Trophoblast cell (in vitro differentiated cells and primary cell): ENCODE measurements around the gene CIB4.

Experiments
- DNase-seq, 2 donors: peaks; one replicate each; pipeline ENCODE4 v3.0.0-alpha.2; 2016
- H2AFZ ChIP-seq: 2 replicates; pipeline ENCODE4 v1.6.1; 2013; ENCODE audit warnings: low read length, moderate library complexity, mild to moderate bottlenecking; ENCODE audit not compliant: insufficient read depth, poor library complexity
- H2AK5ac ChIP-seq: 2 replicates; pipeline ENCODE4 v1.6.1; 2013; ENCODE audit warnings: mild to moderate bottlenecking, low read length
- H2BK120ac ChIP-seq: 2 replicates; pipeline ENCODE4 v1.6.1; 2013; ENCODE audit warnings: low read length, mild to moderate bottlenecking, moderate library complexity; ENCODE audit not compliant: insufficient read depth, poor library complexity
- H2BK12ac ChIP-seq: 2 replicates; pipeline ENCODE4 v1.6.1; 2013; ENCODE audit warnings: mild to moderate bottlenecking, low read length, moderate library complexity
- H2BK5ac ChIP-seq: 2 replicates; pipeline ENCODE4 v1.6.1; 2013; ENCODE audit warnings: low read length, low read depth, moderate library complexity, mild to moderate bottlenecking; ENCODE audit not compliant: poor library complexity
- H3K14ac ChIP-seq: 2 replicates; pipeline ENCODE4 v1.6.1; 2013; ENCODE audit warnings: mild to moderate bottlenecking, low read length
- H3K18ac ChIP-seq: 2 replicates; pipeline ENCODE4 v1.6.1; 2013; ENCODE audit warnings: mild to moderate bottlenecking, low read length
- H3K23ac ChIP-seq: 2 replicates; pipeline ENCODE4 v1.6.1; 2013; ENCODE audit warnings: low read length
- H3K27ac ChIP-seq: 2 replicates; pipeline ENCODE4 v1.5.1; 2013; ENCODE audit warnings: low read depth, mild to moderate bottlenecking, inconsistent platforms, low read length, moderate library complexity
- H3K27me3 ChIP-seq: 2 replicates; pipeline ENCODE4 v1.6.1; 2013; ENCODE audit warnings: inconsistent platforms, mild to moderate bottlenecking, low read length, moderate library complexity; ENCODE audit not compliant: insufficient read depth
- H3K36me3 ChIP-seq, 2 experiments: 1 replicate in 1 of 2; 2 replicates in 1 of 2; pipeline ENCODE4 v1.6.1; 2013; ENCODE audit warnings: low read length in 2 of 2, mild to moderate bottlenecking in 2 of 2, moderate library complexity in 1 of 2; ENCODE audit not compliant: insufficient read depth in 2 of 2, control insufficient read depth in 1 of 2
- H3K4ac ChIP-seq: 2 replicates; pipeline ENCODE4 v1.6.1; 2013; ENCODE audit warnings: low read depth, mild to moderate bottlenecking, low read length, moderate library complexity
- H3K4me1 ChIP-seq, 2 experiments: 1 replicate in 1 of 2; 2 replicates in 1 of 2; pipeline ENCODE4 v1.6.1; 2013; ENCODE audit warnings: low read length in 2 of 2, mild to moderate bottlenecking in 2 of 2, moderate library complexity in 1 of 2; ENCODE audit not compliant: insufficient read depth in 2 of 2, control insufficient read depth in 1 of 2
- H3K4me2 ChIP-seq: 2 replicates; pipeline ENCODE4 v1.6.1; 2013; ENCODE audit warnings: inconsistent platforms, mild to moderate bottlenecking, low read length, moderate library complexity
- H3K4me3 ChIP-seq: 2 replicates; pipeline ENCODE4 v1.5.1; 2013; ENCODE audit warnings: mild to moderate bottlenecking, low read depth, low read length, inconsistent platforms
- H3K79me1 ChIP-seq: one replicate; pipeline ENCODE4 v1.6.1; 2013; ENCODE audit warnings: low read length
- H3K79me2 ChIP-seq: 2 replicates; pipeline ENCODE4 v1.6.1; 2013; ENCODE audit warnings: low read length, mild to moderate bottlenecking; ENCODE audit not compliant: control insufficient read depth, insufficient read depth, poor library complexity
- H3K9ac ChIP-seq: 2 replicates; pipeline ENCODE4 v1.6.1; 2013; ENCODE audit warnings: mild to moderate bottlenecking, low read length
- H3K9me3 ChIP-seq: 2 replicates; pipeline ENCODE4 v1.6.1; 2013; ENCODE audit warnings: low read depth, mild to moderate bottlenecking, control low read depth, inconsistent platforms, low read length; ENCODE audit not compliant: insufficient read depth
- H4K12ac ChIP-seq: 2 replicates; pipeline ENCODE4 v1.6.1; 2013; ENCODE audit warnings: low read depth, mild to moderate bottlenecking, low read length, moderate library complexity
- H4K8ac ChIP-seq: 2 replicates; pipeline ENCODE4 v1.6.1; 2013; ENCODE audit warnings: low read depth, mild to moderate bottlenecking, low read length, moderate library complexity
- H4K91ac ChIP-seq: one replicate; pipeline ENCODE4 v1.6.1; 2013; ENCODE audit warnings: low read depth, mild to moderate bottlenecking, low read length, moderate library complexity
- WGBS: extraction: QIAGEN DNeasy Blood & Tissue Kit; methylation state at CpG from one replicate; pipeline ENCODE4 v1.1.7; 2013; ENCODE audit warnings: missing lambda C conversion rate; ENCODE audit not compliant: insufficient read length, insufficient coverage; ENCODE audit errors: extremely low coverage; 5-methylcytosine and 5-hydroxymethylcytosine counted together

CIB4 gene

GRCh38 chr2:26590508-26590907, 50.7 kb downstream of the CIB4 start:
- H3K14ac ChIP-seq = no peak overlapping the region
- H3K4me3 ChIP-seq = no peak overlapping the region
- no peak for DNase-seq
- no peaks in the 10 kb centered on the region for H3K79me2 ChIP-seq
- H3K18ac ChIP-seq = no peak overlapping the region
- H3K9me3 ChIP-seq = no peaks in the 10 kb centered on the region
- no peak overlapping the region for H2BK5ac ChIP-seq
- H2AK5ac ChIP-seq = no peak overlapping the region
- H2AFZ ChIP-seq = no peak overlapping the region
- no peaks in the 10 kb centered on the region for H3K36me3 ChIP-seq
- H4K91ac ChIP-seq = no peak overlapping the region
- no peak overlapping the region for H3K4ac ChIP-seq
- H4K12ac ChIP-seq = no peak overlapping the region
- H2BK12ac ChIP-seq = no peak overlapping the region
- no peak overlapping the region for H4K8ac ChIP-seq
- no peak overlapping the region for H3K9ac ChIP-seq
- H3K4me1 ChIP-seq = no peaks in the 10 kb centered on the region
- no peak overlapping the region for H3K27ac ChIP-seq
- no peak overlapping the region for H3K23ac ChIP-seq
- H3K4me2 ChIP-seq = no peak overlapping the region
- no peaks in the 10 kb centered on the region for H3K79me1 ChIP-seq
- no peak overlapping the region for H2BK120ac ChIP-seq
- no CpG with 5 or more reads among the region's 6 CpGs for WGBS
- H3K27me3 ChIP-seq = peaks cover 2% of the 10 kb centered on the region

- Histone ChIP-seq H3K9me3 (peaks cover 2% of the 10 kb centered on the region), H4K91ac (no peak overlapping the region), H2AK5ac (no peak overlapping the region), H3K4me2 (no peak overlapping the region), H3K4me3 (no peak overlapping the region), H2BK12ac (no peak overlapping the region), H3K27ac (no peak overlapping the region), H3K18ac (no peak overlapping the region), H3K9ac (no peak overlapping the region), H3K23ac (no peak overlapping the region), H3K79me2 (no peaks in the 10 kb centered on the region), H3K36me3 (no peaks in the 10 kb centered on the region), H4K8ac (no peak overlapping the region), H3K79me1 (no peaks in the 10 kb centered on the region), H3K4me1 (no peaks in the 10 kb centered on the region), H4K12ac (no peak overlapping the region), H2AFZ (no peak overlapping the region), H2BK5ac (no peak overlapping the region), H2BK120ac (no peak overlapping the region), H3K27me3 (peaks cover 2% of the 10 kb centered on the region), H3K4ac (no peak overlapping the region), H3K14ac (no peak overlapping the region)
- no peak for DNase-seq
- WGBS = no CpG with 5 or more reads among the region's 6 CpGs
Measured at GRCh38 chr2:26588576-26588975, 52.6 kb downstream of the CIB4 start.

- WGBS = no CpG with 5 or more reads among the region's 5 CpGs
- Histone ChIP-seq H3K9ac (no peak overlapping the region), H3K4ac (no peak overlapping the region), H3K79me2 (no peaks in the 10 kb centered on the region), H3K14ac (no peak overlapping the region), H2BK12ac (no peak overlapping the region), H3K4me2 (no peak overlapping the region), H4K12ac (no peak overlapping the region), H3K4me1 (no peaks in the 10 kb centered on the region), H3K27ac (no peak overlapping the region), H2AFZ (no peak overlapping the region), H2BK5ac (no peak overlapping the region), H3K18ac (no peak overlapping the region), H4K91ac (no peak overlapping the region), H2BK120ac (no peak overlapping the region), H2AK5ac (no peak overlapping the region), H3K36me3 (no peaks in the 10 kb centered on the region), H3K9me3 (peaks cover 2% of the 10 kb centered on the region), H3K79me1 (no peaks in the 10 kb centered on the region), H3K23ac (no peak overlapping the region), H3K4me3 (no peak overlapping the region), H4K8ac (no peak overlapping the region), H3K27me3 (peaks cover 2% of the 10 kb centered on the region)
- no peak for DNase-seq
Measured at GRCh38 chr2:26587994-26588393, 53.2 kb downstream of the CIB4 start.

GRCh38 chr2:26585966-26586365, 55.2 kb downstream of the CIB4 start:
- Histone ChIP-seq H3K4me3 (no peak overlapping the region), H3K79me2 (no peaks in the 10 kb centered on the region), H2BK120ac (no peak overlapping the region), H3K18ac (no peak overlapping the region), H3K9ac (no peak overlapping the region), H2BK5ac (no peak overlapping the region), H4K91ac (no peak overlapping the region), H3K4me1 (no peaks in the 10 kb centered on the region), H4K12ac (no peak overlapping the region), H3K27ac (no peak overlapping the region), H2AK5ac (no peak overlapping the region), H3K14ac (no peak overlapping the region), H3K4ac (no peak overlapping the region), H4K8ac (no peak overlapping the region), H3K27me3 (peaks cover 2% of the 10 kb centered on the region), H2BK12ac (no peak overlapping the region), H3K36me3 (no peaks in the 10 kb centered on the region), H2AFZ (no peak overlapping the region), H3K9me3 (peaks cover 2% of the 10 kb centered on the region), H3K23ac (no peak overlapping the region), H3K79me1 (no peaks in the 10 kb centered on the region), H3K4me2 (no peak overlapping the region)
- WGBS = no CpG with 5 or more reads among the region's 10 CpGs
- no peak for DNase-seq
